Measurements from ENCODE around the gene TM9SF1.
A peak's percentile ranks its signal among the peaks of the same experiment; 100 is the strongest.

The TM9SF1 gene

GRCh38 chr14:24150567-24150966, 44.7 kb downstream of the TM9SF1 start:
- TF ChIP-seq CTCF (IDR thresholded peaks at IDR 0.05; ENCODE audit: borderline replicate concordance, control extremely low read depth, extremely low read depth, insufficient read depth, missing control alignments): no peak
- no peak for DNase-seq (ENCODE audit: low spot score)
- in situ Hi-C loops (cut with MboI; ENCODE audit: low sequenced_read_pairs, unreplicated experiment): no loop called here

- DNase-seq (ENCODE audit: low spot score): no peak
- no peak for TF ChIP-seq CTCF (IDR thresholded peaks at IDR 0.05; ENCODE audit: borderline replicate concordance, control extremely low read depth, extremely low read depth, insufficient read depth, missing control alignments)
- in situ Hi-C loops (cut with MboI; ENCODE audit: low sequenced_read_pairs, unreplicated experiment): no loop called here
These were observed 45.2 kb downstream of the TM9SF1 start for GRCh38 chr14:24150061-24150460.

GRCh38 chr14:24149302-24149969, 45.8 kb downstream of the TM9SF1 start:
- DNase-seq (ENCODE audit: low spot score): no peak
- in situ Hi-C loops (cut with MboI; ENCODE audit: low sequenced_read_pairs, unreplicated experiment): no loop called here

GRCh38 chr14:24147761-24148428, 47.3 kb downstream of the TM9SF1 start:
- no peak for DNase-seq (ENCODE audit: low spot score)
- TF ChIP-seq CTCF (IDR thresholded peaks at IDR 0.05; ENCODE audit: borderline replicate concordance, control extremely low read depth, extremely low read depth, insufficient read depth, missing control alignments): no peak
- in situ Hi-C loops (cut with MboI; ENCODE audit: low sequenced_read_pairs, unreplicated experiment): no loop called here

More at GRCh38 chr14:24149302-24149969, 45.8 kb downstream of the TM9SF1 start:
- TF ChIP-seq CTCF (IDR thresholded peaks at IDR 0.05; ENCODE audit: borderline replicate concordance, control extremely low read depth, extremely low read depth, insufficient read depth, missing control alignments): no peak

DNA sequence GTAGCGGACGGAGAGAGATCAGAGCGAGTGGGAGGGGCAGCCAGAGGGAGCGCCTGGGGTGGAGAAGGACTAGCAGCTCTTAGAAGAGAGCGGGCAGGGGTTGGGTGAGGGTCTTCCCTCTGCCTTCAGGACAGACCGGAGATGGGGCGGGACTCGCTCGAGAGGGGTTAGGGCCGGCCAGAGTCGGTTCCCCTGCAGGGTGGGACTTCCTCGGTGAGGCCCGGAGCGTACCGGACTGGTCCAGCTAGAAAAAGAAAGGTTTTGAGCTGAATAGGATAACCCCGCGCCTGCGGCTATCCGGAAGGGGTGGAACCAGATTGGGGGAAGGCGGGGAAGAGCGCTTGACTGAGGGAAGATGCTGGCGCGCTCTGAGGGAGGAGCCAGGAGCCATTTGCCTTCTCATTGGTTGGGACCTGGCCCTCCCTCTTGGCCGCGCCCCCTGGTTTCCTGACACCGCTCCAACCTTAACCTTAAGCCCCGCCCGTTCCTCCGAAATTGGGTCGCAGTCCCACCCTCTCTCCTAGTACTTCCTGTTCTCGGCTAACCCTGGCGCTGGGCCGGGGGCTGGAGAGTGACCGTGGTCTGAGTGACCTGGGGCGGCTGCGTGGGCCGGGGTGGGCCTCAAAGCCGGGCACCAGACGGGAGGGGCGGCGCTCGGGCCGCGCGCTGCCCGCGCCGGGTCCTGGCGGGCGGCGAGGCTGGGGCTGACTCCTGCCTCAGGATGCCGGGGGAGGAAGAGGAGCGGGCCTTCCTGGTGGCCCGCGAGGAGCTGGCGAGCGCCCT, 48.1 kb downstream of the TM9SF1 start, which contains the start of gene RNF31:
TSS of gene RNF31 (plus strand) at position 521 of the 783 bp plus-strand sequence. CDS start at position 722, 201 bp downstream.
- no peak for TF ChIP-seq CTCF (IDR thresholded peaks at IDR 0.05; ENCODE audit: borderline replicate concordance, control extremely low read depth, extremely low read depth, insufficient read depth, missing control alignments)
- DNase-seq (ENCODE audit: low spot score): peak; percentile 98
- in situ Hi-C loops (cut with MboI; ENCODE audit: low sequenced_read_pairs, unreplicated experiment): no loop called here

GRCh38 chr14:24146453-24146977, 48.7 kb downstream of the TM9SF1 start, which contains the start of gene PSME2:
Gene PSME2, minus strand, starts transcription at chr14:24146610. Its CDS starts 29 bp downstream, at chr14:24146581.
- no peak for TF ChIP-seq CTCF (IDR thresholded peaks at IDR 0.05; ENCODE audit: borderline replicate concordance, control extremely low read depth, extremely low read depth, insufficient read depth, missing control alignments)
- in situ Hi-C loops (cut with MboI; ENCODE audit: low sequenced_read_pairs, unreplicated experiment): no loop called here
- DNase-seq (ENCODE audit: low spot score): peak; percentile 97
